T-helper 22 cell (primary cell): ENCODE results near the gene POLR2F.
"Not testable (repeated sequence)": the region's sequence is repeated elsewhere in the genome, so short reads cannot be mapped to it uniquely, and the experiment has no call there.

Source experiments
- DNase-seq: peaks from one replicate; pipeline ENCODE4 v3.0.0-alpha.2; 2020; ENCODE audit warnings: low read depth

Gene POLR2F

DNA sequence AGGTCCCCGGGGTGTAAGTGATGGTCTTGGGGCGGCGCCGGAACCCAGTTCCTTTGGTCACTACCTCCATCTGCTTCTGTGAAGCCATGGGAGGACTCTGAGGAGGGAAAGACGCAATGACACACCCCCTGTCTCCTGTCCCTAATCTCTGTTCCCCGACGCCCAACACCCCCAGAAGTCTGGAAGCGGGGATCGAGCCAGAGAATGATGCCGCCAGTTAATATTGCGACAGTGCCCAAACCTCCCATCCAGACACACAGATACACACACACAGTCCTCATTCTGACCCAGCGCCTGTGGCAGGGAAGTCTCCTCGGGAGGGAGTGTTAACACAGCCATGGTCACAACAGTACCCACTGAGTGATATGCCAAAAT, 450 bp upstream of the POLR2F start:
- DNase-seq, result no peak

DNA sequence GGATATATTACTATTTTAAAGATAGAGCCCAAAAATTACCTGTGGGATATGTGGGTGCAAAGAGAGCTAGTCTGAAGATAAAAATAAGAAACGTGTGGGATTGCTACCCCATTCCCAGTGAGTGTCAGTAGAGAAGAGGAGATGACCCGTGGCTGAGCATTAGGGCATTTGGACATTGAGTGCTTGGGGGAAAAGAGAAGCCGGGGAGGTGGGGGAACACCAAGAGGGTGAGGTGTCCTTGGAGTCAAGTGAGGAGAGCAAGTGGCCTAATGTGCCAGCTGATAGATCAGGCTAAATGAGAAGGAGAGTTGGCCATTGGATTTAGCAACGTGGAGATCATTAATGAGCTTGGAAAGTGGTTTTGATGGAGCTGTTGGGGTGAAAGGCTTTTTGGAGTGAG, 1.2 kb downstream of the POLR2F start:
- no peak for DNase-seq

DNA sequence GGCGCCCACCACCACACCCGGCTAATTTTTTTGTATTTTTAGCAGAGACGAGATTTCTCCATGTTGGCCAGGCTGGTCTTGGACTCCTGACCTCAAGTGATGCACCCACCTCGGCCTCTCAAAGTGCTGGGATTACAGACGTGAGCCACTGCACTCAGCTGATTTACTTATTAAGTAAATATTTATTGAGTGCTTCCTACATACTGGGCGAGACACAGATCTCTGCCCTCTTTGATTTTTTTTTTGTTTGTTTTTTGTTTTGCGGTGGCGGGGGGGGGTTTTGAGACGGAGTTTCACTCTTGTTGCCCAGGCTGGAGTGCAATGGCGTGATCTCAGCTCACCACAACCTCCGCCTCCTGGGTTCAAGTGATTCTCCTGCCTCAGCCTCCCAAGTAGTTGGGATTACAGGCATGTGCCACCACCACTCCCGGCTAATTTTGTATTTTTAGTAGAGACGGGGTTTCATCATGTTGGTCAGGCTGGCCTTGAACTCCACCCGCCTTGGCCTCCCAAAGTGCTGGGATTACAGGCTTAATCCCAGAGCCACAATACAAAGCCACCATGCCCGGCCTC, 2.4 kb downstream of the POLR2F start:
- DNase-seq, result not testable (repeated sequence)

DNA sequence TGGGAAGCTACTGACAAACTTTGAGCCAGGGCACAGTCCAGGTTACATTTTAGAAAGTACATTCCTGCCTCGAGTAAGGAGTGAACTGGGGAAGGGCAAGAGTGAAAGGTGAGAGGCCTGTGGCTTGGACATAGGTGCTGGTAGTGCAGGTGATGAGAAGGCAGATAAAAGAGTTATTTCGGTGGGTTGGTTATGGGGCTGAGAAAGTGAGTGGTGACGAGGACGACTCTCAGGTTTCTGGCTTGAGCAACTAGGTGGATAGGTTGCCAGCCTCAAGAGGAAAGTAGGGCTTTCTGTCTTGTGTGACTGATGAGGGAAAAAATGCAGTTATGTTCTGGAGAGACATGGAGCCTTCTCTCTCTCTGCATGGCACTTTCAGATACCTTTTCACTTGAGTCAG, 3.7 kb downstream of the POLR2F start:
- DNase-seq, result no peak

DNA sequence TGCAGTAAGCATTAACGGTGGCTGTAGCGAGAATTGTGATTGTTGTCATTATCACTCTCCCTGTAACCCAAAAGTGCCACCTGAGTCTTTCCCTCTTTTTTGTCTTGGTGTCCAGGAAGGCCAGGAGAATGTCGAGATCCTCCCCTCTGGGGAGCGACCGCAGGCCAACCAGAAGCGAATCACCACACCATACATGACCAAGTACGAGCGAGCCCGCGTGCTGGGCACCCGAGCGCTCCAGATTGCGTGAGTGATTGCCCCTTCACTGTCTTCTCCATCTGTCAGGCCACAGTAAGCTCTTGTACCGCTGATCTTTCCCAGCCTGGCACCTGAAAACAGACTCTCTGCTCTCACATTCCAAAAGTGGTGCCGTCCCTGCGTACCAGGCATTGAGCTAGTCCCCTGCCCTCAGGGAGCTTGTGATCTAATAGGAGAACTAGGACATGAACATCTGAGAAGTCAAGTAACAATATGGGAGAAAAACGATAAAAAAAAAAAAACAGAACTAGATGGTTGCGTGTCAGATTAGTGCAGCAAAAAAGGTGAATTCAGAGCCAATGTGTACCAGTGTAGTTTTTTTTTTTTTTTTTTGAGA, 5.8 kb downstream of the POLR2F start:
- DNase-seq, result no peak

DNA sequence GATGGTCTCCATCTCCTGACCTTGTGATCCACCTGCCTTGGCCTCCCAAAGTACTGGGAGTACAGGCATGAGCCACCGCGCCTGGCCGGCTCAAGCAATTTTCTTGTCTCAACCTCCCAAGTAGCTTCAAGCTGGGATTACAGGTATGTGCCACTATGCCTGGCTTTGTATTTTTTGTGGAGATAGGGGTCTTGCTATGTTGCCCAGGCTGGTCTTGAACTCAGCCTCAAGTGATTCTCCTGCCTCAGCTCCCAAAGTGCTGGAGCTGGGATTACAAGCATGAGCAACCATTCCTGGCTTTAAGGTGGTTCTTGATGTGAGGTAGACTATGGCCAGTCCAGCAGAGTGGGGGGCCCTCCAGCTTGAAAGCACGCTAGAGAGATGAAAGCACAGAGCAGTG, 7.6 kb downstream of the POLR2F start:
- no peak for DNase-seq

DNA sequence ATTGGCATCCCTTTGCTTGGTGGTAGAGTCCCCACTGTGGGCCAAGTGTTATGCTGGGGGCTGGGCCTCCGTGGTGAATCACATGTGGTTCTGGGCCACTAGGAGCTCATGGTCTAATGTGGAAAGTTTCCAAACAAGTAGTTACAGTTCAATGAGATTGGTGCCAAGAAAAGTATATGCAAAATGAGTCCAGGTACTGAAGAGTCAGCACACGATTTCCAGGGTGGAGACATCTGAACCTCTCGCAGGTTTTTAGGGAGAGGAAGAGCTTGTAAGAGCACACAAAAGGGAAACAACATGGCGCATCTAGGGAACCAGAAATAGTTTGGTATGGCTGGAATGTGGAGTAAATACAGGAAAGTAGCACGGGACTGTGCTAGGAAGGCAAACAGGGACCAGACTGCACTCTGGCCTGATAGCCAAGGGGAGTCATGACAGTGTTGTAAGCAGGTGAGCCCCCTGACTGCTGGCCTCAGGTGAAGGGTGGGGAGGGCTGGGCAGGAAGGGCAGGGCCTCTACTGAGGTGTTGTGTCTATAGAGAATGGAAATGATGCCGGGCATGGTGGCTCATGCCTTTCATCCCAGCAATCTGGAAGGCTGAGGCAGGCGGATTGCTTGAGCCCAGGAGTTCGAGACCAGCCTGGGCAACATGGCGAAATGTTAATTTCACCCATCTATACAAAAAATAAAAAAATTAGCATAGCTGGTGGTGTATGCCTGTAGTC, 12.6 kb downstream of the POLR2F start:
- no peak for DNase-seq

DNA sequence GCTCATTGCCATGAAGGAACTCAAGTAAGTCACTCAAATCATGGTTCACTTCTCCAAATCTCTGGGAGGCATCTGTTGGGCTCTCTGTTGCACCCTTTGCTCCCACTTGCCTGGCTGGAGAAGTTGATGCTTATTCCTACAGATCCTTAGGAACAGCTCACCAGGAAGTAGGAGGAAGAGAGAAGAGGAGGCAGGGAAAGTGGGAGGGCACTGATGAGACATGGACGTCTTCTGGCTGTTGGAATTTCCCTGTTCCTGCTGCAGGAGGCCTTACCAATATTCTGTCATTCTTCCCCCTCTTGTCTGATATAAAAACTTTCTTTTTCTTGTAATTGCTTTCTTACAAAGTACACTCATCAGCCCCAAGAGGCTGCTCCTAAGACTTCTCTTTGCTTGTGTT, 13.6 kb downstream of the POLR2F start:
- no peak for DNase-seq

DNA sequence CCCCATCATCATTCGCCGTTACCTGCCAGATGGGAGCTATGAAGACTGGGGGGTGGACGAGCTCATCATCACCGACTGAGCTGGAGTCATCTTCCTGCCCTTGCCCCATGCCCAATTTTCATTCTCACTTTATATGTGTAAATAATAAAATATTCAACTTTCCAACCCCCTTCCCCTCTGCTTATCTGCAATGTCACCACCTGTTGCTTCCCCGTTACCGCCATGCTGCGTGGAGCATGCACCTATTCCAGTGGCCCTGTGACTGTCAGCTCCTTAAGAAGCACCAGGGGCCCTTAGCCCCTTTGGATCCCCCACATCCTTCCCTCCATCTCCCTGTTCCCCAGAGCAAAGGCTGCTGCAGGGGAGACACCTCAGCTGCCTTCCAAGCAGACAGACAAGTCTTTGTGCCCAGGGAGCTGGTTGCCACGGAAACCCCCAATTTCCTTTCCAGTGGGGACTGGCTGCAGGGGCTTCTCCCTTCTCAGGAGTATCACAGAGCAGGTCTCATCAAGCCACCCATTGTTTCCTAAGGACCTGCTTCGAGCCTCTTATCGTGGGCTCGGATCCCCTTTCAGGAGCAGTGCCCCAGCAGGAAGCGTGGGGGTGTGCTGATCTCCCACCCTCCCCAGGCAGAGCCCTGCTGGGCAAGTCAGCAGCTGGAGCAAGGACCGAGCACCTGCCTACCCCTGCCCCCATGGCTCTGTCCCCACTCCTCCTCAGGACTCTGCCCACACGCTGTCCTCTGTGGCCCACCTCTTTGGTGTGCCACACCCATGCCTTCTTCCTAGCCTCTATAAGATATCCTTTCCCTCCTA, 14.3 kb downstream of the POLR2F start:
- DNase-seq, result no peak

DNA sequence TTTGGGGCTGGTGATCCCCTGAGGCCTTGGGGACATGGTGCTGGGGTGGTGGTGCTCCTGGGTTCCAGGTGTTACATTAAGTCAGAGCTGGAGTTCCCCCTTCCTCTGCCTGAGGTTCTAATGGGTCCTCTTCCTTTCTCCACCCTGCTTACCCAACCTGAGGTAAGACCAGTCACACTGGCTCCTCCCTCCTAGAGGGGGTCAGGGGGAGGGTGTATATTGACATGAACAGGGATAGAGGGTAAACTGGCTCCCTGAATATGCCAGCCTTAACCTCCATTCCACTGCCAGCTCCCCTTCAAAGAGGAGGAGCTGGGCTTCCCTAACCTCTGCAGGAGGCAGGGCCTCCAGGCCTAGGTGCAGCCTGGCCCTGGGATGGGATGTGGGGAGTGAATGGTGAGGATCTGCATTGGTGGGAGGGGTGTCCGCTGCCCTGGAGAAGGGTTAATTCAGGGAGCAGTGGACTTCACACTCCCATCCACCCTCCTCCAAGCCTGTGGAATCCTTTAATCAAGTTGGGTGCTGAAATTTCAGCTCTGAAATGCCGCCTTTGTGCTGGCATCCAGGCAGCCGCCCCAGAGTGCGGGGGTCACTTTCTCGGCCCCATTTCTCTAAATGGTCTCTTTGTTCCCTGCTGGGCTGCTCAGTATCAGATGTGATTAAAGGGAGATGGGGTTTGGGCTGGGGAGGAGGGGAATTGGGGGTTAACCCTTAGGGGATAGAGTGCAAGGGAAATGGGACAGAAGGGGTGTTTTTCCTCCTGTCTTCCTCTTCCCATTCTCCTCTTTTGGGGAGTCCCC, 15.2 kb downstream of the POLR2F start:
- no peak for DNase-seq

DNA sequence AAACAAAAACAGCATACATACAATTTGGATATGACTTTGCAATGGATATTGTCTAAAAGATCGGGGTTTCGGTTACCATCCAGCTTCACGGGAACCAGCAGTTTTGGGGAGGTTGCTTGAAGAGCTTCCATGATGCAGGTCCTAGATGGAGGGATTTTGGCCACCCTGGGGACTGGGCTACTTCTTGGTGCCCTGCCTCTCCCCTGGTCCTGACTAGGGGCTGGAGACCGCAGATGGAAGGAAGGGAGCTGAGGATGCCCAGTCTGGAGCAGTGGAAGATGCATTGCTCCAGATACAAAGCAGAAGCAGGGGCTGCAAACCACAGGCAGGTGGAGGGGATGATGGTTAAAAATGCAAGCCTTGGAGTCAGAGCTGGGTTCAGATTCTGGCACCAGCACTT, 17.4 kb downstream of the POLR2F start:
- no peak for DNase-seq

DNA sequence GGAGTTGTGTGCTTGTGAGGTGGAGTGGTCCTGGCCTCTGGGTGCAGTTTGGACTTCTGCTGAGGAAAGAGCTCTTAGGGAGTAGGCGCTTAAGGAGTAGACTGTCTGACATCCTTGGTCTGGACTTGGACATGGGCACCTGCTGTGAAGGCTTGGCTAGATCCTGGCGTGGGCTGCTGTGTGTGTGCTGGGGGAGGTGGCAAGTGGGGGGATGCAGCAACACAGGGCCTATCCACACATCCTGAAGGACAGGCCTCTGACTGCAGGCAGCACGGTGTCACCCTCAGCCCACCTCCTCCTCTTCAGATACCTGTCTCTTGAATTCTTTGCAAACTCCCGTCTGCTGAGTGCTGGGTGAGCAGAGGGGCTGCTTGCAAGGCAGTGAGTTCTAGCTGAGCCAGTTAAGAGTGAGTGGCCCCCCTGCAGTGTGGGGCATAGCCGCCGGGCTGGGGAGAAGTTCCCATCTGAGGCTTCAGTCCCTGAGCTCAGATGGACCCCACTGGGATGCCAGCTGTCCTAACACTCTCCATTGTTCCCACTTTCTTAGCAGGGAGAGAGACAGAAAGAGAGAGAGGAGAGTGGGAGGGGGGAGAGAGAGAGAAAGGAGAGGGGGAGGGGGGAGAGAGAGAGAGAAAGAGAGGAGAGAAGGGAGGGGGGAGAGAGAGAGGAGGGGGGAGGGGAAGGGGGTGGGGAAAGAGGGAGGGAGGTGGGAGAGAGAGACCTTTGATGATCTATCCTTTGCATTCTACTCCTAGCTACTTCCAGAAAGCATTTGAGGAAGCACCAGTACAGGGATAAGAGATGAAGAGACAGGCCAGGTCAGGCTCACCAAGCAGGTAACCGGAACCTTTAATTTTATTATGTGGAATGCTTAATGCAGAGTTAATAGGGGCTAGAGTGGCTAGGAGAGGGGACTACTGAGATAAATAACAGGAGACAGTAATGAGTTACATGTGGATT, 18.3 kb downstream of the POLR2F start:
- DNase-seq, result no peak

DNA sequence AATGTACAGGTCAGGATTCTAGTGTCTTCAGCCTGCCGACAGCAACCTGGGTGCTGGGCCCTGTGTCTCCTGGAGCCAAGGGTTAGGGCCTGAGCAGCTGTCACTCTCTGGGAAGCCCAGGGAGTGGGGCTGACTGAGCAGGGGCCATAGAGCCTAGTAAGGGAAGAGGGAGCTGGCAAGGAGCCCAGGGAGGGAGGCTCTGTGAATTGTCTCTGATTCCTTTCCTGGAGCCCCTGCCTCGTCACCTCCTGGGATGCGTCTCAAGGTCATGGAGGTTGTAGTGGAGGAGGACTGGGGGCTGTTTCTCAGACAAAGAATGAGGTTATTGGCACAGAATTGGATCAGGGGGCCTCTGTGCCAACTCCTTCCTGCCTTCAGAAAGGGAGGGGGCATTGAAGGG, 19.0 kb downstream of the POLR2F start:
- DNase-seq, result no peak

DNA sequence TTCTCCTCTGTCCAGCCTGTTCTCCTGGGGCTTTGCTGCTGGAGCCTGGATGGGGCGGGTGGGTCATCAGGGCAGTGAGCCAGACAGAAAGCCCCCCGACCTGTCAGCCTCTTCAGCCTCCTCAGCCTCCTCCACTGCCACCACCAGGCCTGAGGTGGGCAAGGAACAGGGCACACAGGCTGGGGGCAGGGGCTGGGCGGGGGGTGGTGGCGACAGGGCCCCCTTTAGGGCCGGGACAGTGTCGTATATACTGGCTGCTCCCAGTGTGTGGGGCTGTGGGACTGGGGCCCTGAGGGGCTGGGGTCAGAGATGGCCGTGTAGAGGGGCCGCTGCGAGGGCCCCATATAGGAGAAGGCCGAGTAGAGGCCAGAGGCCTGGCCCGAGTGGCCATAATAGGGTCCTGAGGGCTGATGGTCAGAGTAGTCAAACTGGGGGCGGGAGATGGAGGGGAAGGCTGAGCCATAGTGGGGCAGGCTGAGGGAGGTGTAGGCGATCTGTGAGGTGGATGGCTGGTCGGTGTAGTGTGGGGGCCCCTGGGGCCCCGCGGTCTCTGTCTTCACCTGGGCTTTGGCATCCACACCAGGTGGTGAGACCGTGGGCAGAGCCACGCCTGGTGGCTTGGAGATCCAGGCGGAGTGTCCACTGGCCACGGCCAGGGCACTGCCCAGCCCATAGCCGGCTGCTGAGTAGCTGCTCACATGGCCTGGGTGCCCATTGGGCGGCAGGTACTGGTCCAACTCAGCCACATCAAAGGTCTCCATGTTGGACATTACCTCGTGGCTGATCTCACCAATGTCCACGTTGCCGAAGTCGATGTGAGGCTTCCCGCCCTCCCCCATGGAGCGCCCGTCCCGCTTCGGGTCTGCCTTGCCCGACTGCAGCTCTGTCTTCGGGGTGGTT, 20.0 kb downstream of the POLR2F start:
- DNase-seq, result no peak

DNA sequence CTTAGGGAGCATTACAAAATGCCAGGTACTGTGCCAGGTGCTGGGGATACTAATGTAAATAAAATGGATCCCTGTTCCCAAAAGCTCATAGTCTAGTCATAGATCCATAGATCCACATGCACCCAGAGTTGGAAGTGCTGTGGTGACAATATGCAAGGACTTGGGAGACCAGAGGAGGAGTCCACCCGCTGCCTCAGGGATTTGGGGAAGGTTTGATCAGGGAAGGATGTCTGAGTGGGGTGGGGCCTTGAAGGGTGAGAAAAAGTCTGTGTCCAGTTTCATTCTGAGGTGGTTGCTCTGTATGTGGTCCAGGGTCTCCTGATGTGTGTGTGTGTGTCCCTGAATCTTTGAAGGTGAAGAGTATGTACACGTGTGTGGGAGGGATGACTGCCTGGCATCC, 21.7 kb downstream of the POLR2F start:
- DNase-seq, result no peak

DNA sequence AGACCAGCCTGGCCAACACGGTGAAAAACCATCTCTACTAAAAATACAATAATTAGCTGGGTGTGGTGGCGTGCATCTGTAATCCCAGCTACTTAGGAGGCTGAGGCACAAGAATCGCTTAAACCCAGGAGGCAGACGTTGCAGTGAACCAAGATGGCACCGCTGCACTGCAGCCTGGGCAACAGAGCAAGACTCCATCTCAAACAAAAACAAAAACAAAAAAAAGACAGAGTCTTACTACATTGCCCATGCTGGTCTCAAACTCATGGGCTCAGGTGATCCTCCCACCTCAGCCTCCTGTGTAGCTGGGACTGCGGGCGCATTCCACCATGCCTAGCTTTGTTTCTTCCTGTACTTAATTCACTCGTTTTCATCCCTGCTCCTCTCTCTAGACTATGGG, 22.5 kb downstream of the POLR2F start:
- not testable (repeated sequence) for DNase-seq

DNA sequence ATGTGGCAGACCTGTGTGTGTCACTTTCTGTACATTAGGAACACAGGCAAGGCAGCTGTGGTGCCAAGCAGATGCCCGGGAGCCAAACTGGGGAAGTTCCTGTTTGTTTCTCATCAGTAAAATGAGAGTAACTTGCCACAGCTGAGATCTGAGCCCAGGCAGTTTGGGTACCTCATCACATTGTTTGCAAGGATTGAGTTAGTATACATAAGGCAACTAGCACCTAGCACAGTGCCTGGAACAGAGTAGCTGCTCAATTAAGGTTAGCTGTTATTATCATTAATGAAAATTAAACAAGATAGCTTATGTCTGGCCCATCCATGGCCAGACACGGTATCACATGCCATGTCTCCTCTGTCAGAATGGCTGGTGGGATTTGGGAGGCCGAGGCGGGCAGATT, 23.0 kb downstream of the POLR2F start:
- DNase-seq, result no peak

DNA sequence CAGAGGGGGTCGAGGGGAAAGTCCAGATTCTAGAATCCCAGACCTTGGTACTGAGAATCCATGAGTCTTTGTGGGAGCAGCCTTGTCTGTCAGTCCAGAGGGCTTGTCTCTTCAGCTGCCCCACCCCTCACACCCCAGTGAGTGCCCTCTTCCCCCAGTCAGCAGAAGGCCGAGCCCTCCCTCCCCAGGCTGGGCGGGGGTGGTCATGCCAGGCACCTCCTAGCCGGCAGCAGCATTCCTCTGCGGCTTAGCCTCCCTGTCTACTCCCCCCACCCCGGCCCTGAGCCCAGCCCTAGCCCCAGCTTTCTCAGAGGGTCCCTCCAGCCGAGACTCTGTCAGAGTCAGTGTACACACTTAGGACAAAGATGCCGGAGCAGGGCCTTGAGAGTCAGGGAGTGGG, 26.3 kb downstream of the POLR2F start:
- DNase-seq, result no peak

DNA sequence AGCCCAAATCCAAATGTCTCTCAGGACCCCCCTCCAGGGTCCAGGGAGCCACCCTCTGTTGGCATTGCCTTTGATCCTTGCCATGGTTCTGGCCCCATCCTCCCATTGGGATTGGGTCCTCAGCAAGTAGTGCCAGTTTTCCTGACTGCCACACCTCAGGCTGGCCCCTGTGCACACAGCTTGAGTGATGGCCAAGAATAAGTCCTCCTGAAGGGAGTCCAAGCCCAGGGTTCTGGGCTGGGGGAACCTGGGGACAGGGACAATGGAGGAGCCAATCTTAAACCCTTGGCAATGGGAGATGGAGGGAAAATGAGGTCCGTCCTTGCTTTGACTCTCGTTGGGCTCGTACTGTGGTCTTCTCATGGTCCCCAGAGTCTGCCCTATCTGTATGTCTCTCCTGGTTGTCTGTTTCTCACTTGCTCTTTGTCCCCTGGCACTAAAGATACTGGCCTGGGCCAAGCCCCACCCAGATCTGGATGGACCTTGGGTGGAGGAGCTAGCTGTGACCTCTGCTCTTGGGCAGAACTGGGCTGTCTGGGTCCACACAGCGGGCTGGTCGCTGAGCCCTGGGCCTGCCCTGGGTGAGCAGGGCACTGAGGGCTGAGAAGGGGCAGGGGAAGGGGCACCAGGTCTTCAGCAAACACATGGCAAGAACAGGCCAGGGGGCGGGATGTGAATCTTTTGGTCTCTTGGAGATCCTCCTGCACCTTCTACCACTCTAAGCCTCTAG, 27.9 kb downstream of the POLR2F start:
- no peak for DNase-seq
